NCI-H524 treated with DMSO at 0.1 percent for 48 hours (cell line): ENCODE results near the gene NEK10.
"Not testable (repeated sequence)": the region's sequence is repeated elsewhere in the genome, so short reads cannot be mapped to it uniquely, and the experiment has no call there.

Source experiments
- DNase-seq: peaks from one replicate; lab custom pipeline; 2025; lab: John Stamatoyannopoulos, UW

Gene NEK10

DNA sequence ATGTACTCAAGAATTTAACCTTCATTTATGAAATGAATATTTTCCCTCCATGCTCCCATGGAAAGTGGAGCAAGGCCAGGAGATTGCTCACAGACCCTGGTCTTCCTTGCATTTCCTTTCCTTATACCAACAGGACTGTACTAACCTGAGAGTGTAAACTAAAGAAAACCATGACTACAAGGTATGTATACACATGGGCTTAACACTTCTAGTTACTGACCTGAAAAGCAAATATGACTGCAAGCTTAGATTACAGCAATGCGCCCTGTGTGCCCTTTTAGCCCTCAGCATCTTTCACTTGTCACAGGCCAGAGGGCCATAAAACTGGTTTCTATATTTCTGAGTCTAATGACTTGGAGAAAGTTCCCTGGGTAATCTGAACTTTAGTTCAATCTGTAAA, 52.1 kb downstream of the NEK10 start:
- no peak for DNase-seq

DNA sequence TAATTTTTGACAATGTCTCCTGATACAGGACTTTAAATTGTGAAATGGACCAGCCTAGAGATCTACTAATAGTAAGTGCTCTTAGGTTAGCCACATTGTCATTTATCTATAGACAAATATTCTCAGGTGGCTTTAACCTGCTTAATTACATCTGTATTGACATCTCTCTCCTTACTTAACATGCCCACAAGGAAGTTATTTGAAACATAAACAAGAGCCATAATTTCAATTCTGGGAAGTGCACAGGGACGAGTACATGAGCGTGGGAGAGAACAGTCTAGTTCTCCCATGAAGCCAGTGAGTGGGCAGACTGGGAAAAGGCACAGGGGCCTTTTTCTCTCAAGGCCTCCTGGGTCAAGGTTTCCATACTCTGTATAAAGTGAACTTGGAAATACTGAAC, 54.2 kb downstream of the NEK10 start:
- DNase-seq, result no peak

DNA sequence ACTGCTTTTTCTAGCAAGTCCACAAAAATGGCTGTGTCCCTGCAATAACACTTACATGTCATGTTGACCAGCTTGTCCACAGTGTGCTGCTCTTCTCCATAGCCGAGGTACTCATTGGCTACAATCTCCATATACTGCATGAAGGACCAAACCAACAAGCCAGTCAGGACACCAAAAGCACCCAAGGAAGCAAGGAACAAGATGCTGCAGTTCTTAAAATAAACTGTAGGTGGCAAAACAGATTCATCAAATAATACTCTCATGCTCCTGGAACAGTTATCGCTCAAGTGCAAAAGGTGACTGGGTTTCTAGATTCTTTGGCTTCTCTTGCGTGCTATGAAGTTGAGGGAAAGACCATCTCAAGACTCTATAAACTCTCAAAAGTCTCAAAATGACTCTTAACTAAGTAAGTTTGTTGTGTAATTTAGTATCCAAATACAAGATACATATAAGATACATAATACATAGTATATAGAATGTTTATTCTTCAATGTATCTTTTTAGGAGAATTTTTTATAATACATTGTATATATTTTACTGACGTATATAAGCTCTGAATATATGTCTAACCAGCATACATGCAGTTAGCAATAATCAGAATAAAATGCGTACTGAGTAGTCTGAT, 57.0 kb downstream of the NEK10 start:
- DNase-seq, result peak; percentile 9

DNA sequence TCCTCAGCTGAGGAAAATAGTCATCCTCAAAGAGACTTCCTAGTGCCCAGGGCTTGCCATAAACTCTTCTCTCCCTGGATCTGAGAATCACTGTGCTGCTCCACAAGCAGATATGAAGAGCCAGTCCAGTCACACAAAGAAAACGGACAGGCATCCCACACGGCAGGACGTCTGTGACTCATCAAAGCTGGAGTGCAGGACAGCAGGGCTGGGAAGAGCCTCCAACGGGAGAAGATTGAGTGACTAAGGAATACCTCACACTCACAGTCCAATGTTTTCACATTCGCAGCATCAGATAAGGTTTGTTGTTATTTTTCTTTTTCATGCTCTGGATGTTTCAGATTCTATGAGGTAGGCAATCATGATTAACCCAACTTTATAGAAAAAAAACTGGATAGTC, 57.8 kb downstream of the NEK10 start:
- DNase-seq, result no peak

DNA sequence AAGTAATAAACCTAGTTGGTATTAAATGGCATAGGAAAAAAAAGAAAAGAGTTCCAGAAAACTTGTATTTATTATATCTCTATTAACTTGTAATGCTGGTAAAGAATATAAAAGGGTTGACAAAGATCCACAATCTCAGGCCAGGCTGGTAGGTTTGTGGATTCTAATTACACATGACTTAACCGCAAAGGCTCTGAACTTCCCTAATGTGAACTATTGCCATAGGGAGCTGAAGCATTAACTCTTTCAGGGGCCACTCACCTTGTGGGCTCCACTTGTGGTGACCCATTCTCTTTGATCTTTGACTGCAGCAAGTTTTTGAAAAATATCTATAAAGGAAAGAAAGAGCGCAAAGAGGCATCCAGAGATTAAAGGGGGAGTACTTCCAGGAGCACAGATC, 58.5 kb downstream of the NEK10 start:
- no peak for DNase-seq

DNA sequence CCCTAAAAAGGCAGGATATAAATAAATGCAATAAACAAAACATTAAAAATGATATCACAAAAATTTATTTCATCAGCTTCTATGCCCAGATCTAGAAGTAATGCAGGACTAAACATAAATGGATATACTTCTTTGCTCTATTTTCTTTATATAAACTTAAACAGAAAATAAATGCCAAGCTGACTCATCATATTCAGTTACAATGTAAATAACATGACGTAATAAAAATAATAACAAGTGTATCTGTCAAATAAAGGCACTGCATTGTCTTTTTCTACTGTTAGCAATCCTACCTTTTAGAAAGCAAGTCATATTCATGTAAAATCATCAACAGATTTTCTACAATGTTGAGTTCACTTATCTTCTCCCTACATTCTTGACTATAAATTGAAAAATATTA, 61.6 kb downstream of the NEK10 start:
- no peak for DNase-seq

DNA sequence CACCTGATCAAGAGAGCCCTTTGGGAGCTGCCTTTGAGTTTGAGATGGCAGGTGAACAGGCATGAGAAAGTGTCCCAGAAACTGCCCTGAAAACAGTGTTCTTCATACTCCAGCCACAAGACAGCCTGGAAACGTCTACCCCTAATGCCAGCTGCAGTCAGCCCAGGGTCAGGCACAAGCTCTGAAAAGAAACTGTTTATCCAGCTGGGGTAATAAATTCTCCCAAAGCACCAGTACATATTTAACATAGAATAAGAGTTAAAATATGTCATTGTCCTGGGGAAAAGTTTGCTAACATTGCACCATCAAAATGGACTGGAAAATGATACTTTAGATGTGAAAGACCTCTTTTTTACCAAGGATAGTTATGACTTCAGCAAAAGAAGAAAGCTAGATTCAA, 66.3 kb downstream of the NEK10 start:
- no peak for DNase-seq

DNA sequence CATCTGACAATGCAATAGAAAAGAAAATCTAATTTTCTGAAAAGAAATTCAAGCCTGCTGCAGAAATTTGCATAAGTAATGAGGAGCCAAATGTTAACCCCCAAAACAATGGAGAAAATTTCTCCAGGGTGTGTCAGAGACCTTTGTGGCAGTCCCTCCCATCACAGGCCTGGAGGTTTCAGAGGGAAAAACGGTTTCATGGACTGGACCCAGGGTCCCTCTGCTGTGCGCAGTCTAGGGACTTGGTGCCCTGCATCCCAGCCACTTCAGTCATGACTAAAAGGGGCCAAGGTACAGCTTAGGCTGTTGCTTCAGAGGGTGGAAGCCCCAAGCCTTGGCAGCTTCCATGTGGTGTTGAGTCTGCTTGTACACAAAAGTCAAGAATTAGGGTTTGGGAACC, 70.2 kb downstream of the NEK10 start:
- not testable (repeated sequence) for DNase-seq

DNA sequence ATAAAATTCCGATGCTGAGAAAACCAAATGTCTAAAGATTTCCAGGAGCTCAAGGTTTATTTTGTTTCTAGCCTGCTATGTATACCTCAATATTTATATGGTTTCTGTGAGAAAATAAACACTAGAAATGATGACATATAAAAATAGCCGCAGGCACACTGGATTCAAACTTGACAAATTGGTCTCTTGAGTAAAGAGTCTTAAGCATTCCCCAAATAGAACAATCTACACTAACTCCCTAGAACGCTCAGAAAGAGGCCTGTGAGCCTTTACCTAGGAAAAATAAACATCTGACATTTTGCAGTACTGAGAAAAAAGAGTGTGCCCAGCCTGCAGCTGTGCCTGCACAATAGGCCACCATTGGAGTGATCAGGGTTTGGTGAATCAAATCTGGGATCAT, 75.2 kb downstream of the NEK10 start:
- DNase-seq, result no peak

DNA sequence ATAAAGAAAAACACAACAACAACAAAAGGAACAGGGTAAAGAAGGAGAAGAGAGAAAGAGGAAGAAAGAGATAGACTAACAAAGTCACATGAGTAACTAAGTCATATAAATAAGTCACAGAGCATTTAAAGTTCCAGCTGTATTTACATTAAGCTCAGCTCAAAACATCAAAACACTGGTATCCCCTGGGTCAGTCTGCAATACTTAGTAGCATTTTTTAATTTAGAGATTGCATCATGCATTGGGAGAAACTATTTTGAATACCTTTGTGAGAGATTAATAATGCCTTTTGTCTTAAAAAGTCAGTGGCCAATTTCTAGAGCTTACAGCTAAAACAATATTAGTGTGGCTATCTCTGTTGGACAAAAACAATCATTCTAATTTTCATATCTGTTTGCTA, 78.4 kb downstream of the NEK10 start:
- DNase-seq, result no peak

DNA sequence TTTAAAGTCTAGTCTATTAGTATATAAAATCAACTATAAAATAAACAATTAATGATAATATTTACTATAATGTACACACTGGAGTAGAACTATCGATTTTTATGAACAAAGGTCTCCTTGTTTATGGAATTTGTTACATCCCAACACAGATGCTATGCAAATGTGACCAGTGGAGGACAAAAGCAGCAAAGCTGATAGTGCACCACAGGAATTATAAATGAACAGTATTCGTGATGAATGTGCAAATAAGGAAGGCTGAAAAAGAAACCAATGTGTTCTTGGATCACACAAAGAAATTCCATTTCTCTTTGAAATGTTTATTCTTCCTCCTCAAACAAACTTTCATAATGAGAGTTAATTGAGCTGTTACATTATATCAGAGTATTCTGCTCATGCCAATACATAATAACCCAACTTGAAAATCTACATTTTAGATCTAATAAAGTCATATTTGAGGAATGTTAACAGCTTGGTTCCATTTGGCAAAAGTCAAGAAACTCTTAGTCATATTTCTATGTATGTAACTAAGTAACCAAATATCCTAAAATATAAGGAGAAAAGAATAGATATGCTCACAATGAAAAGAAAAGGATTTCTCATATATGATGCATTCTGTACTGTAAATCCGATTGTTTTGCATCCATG, 79.3 kb downstream of the NEK10 start:
- no peak for DNase-seq

DNA sequence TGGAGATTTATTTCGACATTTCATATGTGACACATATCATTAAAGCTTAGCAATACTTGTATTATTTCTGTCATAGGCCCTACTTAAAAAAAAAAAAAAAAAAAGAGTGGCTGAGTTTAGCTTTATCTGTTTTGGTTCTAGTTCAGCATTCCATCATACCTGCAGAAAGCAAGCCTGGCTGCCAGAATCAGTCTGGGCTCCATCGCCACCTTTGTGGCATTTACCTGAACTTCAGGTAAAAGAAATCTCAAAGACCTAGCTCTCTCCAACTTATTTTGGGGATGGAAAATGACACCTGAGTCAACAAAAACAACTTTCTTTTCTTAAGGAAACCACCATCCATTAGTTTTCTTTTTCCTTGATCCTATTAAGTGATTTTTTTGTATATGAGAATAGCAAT, 82.1 kb downstream of the NEK10 start:
- DNase-seq, result no peak

DNA sequence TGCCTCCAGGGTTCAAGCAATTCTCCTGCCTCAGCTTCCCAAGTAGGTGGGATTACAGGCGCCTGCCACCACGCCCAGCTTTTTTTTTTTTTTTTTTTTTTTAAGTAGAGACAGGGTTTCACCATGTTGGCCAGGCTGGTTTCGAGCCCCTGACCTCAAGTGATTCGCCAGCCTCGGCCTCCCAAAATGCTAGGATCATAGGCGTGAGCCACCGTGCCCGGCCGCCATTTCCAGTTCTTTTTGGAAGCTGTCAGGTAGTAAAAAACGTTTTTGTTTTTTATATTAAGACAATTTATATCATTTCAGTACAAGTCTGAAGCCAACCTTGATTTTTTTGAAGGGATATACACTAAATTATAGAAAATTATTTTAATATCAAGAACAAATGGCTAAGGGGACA, 82.7 kb downstream of the NEK10 start:
- not testable (repeated sequence) for DNase-seq

DNA sequence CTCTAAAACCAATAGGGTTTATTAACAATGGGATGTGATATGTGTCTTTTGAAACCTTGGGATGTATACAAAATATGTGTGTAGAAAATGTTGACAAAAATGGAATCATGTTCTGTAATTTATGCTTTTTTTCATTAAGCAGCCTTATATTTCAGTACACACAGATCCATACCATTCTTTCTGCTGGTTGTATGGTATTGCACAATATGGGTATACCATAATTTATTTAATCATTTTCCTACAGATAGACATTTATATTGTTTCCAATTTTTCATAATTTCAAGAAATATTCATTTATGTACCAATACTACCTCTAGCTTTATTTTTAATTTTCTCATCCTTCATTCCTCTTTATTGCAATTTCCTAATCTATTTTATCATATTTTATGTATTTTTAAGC, 83.5 kb downstream of the NEK10 start:
- DNase-seq, result no peak

DNA sequence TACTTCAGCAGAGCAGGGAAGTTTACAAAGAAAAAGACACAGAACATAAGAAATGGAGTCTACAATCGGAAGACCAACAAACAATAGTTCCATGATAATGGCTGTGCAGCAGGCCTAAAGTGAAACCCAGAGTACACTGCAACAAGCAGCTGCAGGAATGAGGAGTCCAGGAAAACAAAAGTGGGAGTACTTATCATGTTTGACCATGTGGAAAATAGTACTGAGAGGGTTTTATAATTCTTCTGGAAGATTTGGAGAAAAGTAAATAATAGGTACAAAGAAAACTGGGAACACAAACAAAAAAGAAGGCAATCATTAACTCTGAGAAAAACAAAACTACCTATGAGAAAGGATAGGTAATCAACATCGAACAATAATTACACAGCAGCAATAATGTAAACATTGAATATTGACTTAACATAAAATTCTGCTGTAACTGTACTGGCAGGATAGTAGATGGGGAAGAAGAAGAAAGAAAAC, 87.5 kb downstream of the NEK10 start:
- no peak for DNase-seq

DNA sequence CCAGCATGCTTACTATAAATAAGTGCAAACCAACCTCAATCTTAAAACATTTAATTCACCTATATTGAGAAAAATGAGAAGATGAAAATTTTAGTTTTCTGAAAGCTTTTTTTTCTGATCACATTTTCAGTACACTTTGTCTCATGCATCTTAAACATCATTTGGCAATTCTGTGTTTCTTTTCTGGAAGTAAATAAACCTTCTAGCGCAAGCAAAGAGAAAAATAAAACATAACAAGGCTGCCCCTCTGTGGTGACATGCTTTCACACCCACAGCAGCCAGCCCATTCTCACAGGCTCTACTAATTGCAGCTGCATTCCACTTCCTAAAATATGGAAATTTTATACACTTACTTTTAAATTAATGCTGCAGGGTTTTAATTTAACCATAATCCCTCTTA, 90.1 kb downstream of the NEK10 start:
- no peak for DNase-seq

DNA sequence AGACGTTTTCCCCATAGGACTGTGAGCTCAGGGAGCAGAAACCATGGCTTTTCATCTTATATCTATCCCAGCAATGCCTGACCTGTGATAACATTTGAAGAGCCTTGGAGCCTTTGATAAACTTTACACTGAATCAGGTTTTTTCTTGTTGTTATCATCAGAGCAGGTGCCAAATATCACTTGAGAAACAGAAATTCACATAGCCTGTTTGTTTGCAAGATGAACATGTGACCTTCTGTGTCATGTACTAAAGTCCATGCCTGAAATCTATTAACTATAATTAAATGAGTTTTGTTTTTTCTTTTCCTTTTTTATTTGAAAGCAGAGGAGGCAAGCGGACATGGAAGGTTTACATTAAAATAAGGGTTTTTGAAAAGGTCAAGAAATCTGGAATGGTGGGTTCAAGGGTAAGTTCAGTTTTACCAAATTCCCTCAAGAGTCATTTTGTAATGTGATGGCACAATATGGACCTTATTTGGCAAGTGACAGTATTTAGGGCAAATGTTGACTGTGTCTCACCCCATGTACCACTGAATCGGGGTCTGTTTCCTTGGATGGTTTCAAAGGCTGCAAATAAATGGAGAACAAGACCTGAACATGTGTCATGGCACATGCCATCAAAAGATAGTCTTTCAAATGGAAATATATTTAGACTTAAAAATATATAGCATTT, 90.7 kb downstream of the NEK10 start:
- DNase-seq, result no peak

DNA sequence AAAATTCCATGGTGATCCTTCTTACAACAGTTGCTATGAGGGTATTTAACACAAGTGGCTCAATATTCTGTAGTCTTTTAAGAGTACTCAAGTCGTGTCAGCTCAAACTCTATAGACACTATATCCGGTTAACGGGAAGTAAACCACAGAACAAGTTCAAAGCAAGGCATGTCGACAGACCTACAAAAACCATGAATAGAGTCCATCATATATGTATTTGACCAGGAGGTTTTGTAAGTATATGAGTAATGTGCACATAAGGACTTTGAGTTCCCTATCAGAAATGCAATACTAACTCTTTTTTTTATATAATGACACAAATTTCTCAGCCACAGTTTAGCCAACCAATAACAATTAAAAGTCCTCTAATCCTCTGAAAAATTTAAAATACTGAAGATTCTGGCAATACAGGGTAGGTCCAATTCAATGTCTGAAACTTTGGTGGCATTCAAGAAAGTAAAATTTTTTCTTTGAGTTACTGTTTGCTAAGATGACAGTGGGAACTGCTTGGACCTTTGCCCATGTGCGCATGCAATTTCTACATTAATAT, 93.7 kb downstream of the NEK10 start:
- no peak for DNase-seq

DNA sequence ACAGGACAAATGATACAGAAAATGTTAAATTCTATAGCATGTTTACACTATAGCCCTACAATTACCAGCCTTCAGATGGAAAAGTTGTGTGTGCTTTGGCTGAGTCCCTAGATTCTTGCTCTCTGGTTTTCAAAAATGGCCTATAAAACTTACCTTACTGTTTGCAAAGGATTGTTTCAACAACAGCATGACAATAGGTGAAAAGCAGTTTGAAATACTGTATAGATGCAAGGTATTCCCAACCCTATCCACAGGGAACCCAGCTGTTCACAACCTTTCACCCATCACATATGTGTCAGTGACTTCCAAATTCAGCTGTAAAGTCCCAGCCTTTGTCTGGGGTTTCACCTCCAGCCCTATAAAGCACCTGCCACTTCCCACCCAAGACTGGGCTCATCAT, 97.3 kb downstream of the NEK10 start:
- DNase-seq, result no peak

DNA sequence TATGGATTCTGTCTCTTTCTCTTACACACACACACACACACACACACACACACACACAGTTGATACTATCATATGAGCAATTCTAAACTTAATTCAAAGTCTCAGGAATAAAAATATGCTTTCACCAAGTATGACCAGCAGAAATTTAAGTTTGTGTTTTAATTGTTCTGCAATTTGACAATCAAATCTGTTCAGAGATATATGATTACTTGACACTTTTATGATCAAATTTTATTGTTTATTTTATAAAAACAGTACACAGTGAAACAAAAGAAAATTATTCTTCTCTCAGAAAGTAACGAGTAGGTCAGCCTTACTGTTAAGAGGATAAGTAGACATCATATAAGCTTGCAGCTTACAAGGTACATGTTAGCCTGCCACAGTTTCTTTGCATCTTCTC, 114.3 kb downstream of the NEK10 start:
- DNase-seq, result no peak

DNA sequence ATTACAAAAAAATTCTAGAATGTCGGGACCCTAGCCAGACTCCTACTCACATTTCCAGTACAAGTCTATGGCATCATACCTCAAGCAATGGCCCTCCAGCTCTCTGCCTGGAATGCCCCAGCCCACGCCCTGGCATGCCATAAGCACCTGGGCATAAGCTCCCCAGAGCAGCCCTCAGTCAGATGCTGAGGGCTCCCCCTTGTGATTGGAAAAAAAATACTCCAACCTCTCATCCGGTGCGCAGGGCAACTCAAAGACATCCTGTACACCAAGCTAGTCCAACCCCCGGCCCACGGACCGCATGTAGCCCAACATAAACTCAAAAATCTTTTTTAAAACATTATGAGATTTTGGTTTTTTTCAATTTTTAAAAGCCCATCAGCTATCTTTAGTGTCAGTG, 115.4 kb downstream of the NEK10 start:
- peak; percentile 26 for DNase-seq

DNA sequence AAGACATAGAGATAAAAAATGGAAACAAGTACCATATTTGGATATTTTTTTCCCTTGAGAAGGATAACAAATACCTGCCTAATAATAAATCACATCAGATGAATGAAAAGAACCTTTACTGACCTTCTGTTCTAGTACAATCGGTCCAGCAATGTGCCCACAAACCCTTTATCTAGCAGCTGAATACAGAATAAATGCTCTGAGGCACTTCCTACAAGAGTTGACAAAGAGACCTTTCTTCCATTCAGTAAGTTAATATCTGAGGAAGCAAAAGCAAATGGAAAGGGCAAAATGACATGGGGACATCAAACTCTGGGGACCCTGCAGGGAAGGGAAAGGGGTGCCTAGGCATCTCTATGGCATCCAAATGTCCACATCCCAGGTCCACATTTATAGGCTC, 115.8 kb downstream of the NEK10 start:
- DNase-seq, result no peak

DNA sequence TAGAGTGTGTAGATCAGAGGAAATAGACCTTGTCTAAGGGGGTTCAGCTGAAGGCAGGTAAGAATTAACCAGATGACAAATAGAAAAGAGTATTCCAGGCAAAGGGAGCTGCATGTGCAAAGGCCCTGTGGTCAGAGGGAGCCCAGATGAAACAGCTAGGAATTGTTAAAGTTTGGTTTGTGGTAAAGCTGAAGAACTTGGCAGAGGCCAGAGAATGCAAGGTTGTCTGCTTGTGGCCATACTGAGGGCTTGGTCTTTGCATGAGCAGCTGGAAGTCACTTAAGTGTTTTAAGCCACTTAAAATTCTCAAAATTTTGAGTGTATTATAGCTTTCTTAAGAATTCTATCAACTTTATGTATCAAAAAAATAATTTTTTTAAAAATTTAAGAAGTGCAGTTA, 116.5 kb downstream of the NEK10 start:
- DNase-seq, result no peak
